NOMO-1 (cell line): Measurements from ENCODE around the gene PLEKHH1.
"Not testable (repeated sequence)": the region's sequence is repeated elsewhere in the genome, so short reads cannot be mapped to it uniquely, and the experiment has no call there.

ENCODE experiments used
- DNase-seq, 2 experiments: peaks; one replicate each; lab custom pipeline; 2025; ENCODE audit not compliant: unreplicated experiment in 2 of 2; lab: John Stamatoyannopoulos, UW

The PLEKHH1 gene

GRCh38 chr14:67619446-67620216 is 86.5 kb downstream of the PLEKHH1 start, which contains the start of gene ARG2:
TSS of gene ARG2 (plus strand) at chr14:67619920. CDS start at chr14:67619978, 58 bp downstream.
- DNase-seq, result peak; percentile 90 to 97

GRCh38 chr14:67620217-67620785 is 87.2 kb downstream of the PLEKHH1 start:
- no peak for DNase-seq

- DNase-seq, result peak in 1 of 2 experiments; percentile 58
Measured at GRCh38 chr14:67622675-67623074, 89.6 kb downstream of the PLEKHH1 start.

- DNase-seq, result no peak
Measured at GRCh38 chr14:67623114-67623513, 90.0 kb downstream of the PLEKHH1 start.

- DNase-seq, result not testable (repeated sequence)
Measured at GRCh38 chr14:67626131-67626530, 93.0 kb downstream of the PLEKHH1 start.

DNA sequence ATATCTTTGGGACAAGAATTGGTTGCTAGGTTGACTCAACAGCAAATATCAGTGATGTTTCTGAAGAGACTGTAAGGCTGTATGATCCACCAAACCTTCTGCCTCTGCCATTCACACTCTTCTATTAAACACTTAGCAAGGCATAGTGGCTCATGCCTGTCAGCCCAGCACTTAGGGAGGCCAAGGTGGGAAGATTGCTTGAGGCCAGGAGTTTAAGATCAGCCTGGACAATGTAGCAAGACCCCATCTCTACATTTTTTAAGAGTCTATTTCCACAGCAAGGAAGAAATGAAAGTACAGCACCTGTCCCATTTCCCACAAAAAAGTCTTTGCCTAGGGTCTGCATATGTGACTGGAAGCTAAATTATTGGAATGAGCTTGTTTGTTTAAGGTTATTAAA is 94.4 kb downstream of the PLEKHH1 start:
- no peak for DNase-seq

- DNase-seq, result no peak
Measured at GRCh38 chr14:67630186-67630585, 97.1 kb downstream of the PLEKHH1 start.

DNA sequence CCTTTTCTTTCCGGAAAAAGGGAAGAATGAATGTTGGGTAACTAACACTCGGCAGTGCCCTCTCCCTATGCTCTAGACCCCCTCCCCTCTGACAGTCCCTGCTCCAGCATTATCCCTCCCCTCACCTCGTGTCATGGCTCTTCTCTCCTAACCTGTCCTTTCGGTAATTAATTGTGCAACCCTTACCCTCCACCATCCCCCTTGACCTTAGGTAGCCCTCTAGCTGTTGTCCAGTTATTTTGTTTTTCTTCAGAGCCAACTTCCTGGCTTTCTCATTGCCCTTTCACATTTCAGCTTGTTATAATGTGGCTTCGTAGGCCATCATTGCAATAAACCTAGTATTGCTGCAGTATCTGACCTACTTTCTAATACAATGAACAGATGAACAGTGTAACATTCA is 97.8 kb downstream of the PLEKHH1 start:
- DNase-seq, result no peak

GRCh38 chr14:67633451-67634147 is 100.5 kb downstream of the PLEKHH1 start:
- DNase-seq, result no peak

DNA sequence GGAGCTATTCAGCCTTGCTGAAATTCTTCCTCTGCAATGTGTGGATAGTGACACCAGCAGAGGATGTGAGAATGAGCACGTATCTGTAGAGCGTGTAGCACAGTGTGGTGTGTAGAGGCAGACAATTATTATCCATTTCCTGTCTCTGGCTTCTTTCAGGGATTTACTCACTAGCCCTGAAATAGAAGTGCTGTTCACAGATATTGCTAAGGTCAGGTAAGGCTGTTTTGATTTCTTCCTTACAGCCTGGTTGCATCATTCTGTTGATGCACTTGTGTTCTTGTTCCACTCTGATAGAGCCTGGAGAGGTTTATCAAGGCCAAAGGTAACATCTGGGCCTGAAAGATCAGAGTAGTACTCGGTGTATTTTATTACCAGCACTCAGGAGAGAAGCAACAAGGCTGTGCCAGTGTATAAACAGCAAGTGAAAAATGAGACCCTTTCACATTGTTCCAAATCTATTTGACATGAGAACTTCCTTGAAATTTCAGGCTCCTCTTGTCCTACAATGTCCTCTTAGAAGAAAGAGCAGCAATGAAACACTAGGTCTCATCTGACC is 103.3 kb downstream of the PLEKHH1 start:
- no peak for DNase-seq

- DNase-seq, result no peak
Measured at GRCh38 chr14:67638642-67639041, 105.6 kb downstream of the PLEKHH1 start.
